Hematopoietic multipotent progenitor cell (in vitro differentiated cells): ENCODE measurements around the gene ANKRD33. TPM values are rescaled to one million over a fixed set of nuclear protein-coding genes. Genes with fewer than 3 reads are reported as not detected.

Source experiments
- DNase-seq, 3 donors: peaks; one replicate each; pipeline ENCODE4 v3.0.0-alpha.2; 2011 to 2015; ENCODE audit warnings: low read depth in 2 of 3, low spot score in 2 of 3
- total RNA-seq: library from RNA; depleted of rRNA; stranded (reverse); fragments of >200 nt; gene quantifications from one replicate; pipeline ENCODE4 v1.2.3, GENCODE V29; 2012

ANKRD33 gene
- total RNA-seq, 1 donor: not detected

DNA sequence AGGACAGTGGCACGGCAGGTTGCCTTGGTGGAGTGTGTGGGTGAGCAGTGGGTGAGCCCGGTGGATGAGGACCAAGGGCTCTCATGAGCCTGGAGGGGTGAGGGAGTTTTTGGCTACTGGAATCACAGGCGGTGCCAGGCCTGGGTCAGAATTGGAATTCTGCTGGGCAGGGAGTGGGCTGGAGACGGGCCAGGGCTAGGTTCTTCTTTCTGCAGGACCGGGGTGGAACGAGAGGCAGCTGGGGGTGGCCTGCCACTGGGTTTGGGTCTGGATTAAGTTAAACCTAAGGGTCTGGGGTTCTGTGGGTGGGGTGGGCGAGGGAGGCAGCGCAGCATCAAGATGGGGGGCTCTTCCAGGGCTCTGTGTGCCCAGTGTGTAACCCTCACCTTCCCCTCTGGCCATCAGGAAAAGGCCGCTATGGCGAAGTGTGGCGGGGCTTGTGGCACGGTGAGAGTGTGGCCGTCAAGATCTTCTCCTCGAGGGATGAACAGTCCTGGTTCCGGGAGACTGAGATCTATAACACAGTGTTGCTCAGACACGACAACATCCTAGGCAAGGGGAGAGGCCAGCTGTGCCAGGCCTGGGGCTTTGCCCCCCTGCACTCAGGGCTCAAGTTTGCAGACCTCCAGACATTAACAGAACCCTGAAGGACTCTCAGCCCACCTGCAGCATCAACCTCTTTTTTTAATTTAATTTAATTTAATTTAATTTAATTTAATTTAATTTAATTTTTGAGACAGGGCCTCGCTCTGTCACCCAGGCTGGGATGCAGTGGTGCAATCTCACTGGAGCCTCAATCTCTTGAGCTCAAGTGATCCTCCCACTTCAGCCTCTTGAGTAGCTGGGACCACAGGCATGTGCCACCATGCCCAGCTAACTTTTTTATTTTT lies 26.4 kb downstream of the ANKRD33 start:
- DNase-seq: no peak

DNA sequence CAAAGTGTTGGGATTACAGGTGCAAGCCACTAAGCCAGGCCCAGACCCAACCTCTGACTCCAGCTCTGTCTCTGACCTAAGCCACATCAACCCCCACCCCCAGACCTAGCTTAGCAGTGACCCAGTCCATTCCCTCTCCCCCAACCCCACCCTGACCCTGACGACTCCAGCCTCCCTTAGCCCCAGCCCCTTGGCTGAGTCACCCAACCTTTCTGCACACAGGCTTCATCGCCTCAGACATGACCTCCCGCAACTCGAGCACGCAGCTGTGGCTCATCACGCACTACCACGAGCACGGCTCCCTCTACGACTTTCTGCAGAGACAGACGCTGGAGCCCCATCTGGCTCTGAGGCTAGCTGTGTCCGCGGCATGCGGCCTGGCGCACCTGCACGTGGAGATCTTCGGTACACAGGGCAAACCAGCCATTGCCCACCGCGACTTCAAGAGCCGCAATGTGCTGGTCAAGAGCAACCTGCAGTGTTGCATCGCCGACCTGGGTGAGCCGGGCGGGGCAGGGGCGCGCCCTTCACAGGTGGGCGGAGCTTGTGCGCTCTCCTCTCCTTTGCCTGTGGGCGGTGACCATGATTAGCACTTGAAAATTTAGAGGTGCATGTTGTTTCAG lies 27.2 kb downstream of the ANKRD33 start:
- no peak for DNase-seq

DNA sequence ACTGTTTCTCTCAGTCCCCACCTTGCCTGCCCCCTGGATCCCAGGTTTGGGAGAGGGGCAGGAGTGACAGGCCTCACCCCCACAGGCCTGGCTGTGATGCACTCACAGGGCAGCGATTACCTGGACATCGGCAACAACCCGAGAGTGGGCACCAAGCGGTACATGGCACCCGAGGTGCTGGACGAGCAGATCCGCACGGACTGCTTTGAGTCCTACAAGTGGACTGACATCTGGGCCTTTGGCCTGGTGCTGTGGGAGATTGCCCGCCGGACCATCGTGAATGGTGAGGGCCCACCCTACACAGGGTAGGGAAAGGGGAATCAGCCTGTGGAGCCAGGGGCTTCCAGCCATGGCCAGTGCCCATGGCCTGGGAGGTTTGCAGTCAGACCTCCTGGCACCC lies 28.0 kb downstream of the ANKRD33 start:
- no peak for DNase-seq

DNA sequence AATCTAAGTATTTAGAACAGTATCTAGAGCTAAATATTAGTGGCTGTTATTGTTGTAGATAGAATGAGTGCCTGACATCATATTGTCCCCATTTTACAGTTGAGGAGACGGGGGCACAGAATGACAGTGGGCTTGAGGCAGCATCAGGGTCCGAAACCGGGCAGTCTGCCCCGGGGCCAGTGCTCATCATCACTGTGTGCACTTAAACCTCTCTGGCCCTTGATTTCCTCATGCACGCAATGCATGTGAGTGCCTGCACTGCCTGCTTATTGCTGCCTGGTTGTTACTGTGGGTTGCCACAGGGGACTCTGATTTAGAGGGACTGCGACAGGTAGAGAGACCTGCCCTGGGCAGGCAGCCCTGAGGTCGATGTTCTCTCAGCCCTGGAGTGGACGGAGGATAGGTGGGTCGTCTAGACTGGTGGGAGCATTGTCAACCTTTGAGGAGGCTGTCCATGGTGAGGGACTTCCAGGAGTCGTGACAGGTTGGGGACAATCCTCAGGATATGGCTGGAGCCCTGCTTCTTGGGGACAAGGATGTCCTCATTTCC lies 29.2 kb downstream of the ANKRD33 start:
- no peak for DNase-seq

DNA sequence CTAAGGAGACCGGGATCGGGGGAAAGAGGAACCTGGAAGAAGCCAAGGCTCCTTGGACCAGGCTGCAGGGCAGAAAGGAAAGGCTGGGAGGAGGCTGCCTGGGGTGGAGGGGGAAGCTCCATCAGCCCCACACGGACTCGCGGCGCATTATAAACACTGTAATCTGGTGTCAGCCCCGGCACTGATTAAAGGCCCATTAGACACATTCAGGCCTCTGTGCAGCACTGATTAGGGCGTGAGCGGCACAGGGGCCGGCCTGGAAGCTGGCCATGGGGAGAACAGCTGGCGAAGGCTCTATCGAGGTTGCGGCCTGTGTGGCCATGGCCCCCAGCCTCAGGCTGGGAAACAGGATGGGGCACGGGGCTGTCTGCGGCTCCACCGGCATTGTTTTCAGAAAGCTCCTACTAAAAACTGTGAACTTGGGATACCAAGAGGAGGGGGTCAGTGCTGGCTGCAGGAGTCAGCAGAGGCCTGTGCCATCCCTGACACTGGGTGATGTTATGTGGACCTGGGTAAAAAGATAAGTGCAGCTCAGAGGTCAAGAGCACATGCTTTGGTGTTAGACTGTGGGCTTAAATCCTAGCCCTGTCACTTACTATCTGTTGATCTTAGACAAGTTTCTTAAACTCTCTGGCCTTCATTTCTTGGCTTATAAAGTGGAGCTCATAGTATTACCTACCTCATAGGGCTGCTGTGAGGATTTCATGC lies 30.0 kb downstream of the ANKRD33 start:
- peak in 1 of 3 donors; percentile 37 for DNase-seq

DNA sequence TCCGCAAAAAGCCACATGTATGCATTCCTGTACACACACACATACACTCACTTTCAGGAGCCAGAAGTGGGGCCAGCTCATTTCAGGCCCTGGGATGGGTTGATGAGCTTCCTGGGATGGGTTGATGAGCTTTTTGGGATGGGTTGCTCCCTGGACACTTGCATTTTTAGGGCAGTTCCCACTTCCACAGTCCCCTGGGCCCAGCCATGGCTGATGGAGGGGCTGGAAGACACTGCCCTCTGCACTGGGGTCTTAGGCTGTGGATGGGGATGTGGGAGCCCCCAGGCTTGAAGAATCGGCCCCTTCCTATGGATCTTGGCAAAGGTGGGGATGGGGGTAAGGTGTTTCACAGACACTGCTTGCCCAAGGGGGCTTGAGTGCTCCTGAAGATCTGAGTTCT lies 32.1 kb downstream of the ANKRD33 start:
- DNase-seq: no peak

DNA sequence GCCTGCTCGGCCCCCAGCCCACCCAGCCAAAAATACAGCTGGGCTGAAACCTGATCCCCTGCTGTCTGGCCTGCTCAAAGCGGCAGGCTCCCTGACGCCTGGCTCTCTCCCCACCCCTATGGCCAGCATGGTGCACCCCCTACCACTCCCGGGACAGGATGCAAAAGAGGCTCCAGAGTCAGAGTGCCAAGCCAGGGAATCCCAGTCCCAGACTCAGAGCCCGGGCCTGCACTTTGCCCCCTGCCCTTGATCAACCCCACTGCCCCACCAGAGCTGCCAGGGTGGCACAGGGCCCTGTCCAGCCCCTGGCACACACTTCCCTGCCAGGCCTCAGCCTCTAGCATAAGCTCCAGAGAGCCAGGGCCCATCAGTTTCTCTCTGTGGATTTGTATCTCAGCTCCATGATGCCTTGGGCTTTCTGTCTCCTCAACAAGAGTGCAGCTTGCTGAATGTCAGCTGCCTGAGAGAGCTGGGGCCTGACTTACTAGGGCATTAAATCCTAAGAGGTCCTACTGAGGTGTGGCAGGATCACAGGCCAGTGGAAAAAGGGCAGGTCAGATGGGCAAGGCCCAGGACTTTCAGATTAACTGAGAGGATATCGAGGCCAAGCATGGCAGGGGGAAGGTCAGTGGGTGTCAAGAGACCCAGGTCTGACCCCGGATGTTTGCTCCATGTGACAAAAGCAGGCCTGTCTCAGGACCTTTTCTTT lies 33.3 kb downstream of the ANKRD33 start:
- DNase-seq: no peak

DNA sequence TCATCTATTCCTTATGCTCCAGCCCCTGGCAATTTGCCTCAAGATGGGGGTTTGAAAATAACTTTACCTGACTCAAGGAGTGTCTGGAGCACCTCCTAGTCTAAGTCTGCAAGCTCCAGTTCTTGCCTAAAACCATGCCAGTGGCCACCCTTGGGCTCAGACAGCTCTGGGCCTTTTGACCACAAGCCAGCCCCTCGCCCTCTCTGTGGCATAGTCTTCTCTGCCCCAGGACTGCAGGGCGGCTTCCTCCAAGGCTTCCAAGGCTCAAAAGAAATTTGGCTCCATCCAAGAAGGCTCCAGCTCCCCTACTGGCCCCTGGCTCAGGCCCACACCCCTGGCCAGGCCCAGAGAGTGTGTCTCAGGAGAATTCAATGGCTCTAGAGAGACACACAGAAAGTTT lies 34.2 kb downstream of the ANKRD33 start:
- no peak for DNase-seq

DNA sequence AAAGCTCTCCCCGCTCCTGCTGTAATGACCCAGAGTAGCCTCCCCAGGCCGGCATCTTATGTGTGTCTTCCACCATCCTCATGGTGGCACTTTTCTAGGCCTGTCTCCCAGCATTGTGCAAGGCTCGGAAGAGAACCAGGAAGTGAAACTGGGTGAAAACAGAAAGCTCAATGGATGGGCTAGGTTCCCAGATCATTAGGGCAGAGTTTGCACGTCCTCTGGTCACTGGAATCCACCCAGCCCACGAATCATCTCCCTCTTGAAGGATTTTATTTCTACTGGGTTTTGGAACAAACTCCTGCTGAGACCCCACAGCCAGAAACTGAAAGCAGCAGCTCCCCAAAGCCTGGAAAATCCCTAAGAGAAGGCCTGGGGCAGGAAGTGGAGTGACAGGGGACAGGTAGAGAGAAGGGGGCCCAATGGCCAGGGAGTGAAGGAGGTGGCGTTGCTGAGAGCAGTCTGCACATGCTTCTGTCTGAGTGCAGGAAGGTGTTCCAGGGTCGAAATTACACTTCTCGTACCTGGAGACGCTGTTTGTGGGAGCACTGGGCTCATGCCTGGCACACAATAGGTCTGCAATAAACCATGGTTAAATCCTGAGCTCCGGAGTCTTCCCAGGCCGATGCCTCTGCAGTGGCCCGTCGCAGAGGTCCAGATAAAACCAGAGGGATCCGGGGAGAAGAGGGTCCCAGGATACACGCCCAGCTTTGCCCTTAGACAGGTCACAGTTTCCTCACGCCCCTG lies 35.0 kb downstream of the ANKRD33 start:
- DNase-seq: no peak

DNA sequence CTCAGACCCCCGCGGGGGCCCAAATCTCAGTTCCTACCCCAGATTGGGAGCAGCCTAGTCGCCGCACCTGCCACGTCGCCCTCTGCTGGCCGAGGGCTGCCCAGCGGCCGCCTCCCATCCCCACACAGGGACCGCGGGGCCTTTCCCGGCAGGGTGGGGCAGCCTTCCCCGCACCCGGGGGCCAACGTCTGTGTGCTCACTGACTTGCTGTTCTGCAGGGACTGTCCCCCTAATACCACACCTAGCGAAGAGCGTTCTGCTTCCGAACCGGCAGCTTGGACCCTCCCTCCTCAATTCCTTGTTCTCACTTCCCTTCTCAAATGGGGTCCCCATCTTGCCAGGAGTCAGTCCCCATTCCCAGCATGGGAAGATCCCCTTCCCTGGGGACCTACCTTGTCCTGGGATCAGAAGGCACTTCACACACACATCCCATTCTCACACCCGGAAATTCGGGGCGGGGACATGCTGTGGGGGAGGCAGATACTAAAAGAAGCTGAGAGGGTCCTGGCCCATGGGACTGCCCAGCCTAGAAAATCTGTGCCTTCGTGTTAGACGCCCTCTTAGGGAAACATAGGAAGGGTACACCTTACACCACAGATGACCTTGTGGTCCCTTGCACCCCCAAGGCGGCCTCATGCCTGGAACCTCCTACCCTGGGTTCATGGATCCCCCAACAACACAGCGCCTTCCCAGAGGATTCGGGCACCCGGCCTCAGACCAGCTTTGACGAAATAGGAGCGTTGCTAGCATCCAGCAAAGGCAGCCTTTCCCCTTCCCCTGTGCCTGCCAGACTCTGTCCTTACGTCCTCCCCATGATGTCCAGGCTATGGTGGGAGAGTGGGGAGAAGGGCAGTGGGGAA lies 35.8 kb downstream of the ANKRD33 start:
- peak; percentile 24 to 40 (median 38) for DNase-seq

DNA sequence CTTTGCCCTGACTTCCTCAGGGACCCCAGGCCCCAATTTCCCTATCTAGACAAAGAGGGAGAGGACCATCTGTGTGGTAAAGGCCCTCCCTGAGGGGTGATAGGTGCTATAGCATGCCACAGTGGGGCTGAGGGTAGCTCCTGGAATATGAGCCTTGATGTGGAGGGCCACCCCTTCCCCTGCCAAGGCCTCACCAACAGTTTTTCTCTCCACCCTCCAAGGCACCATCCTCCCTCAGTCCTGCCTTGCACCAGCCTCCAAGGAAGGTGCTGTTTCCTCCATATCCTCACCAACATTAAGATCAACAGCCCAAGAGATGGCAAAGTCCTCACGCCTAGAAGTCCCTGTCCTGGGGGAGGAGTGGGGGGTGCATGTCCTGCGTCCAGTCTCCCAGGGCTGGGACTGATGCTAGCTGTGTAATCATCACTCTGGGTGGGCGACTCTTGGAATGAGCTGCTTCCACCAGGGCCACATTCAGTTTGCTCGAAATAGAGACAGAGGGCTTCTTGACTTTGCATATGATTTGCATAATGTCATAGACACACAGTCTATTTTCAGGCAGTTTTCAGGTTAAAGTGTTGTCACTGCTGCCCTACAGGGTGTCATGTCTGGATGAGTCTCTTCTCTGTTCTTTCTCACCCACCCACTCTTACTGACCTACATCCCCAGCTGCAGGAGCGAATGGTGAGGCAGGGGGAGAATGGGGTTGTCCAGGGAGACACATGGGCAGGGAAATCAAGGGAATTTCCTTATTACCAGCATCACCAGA lies 36.8 kb downstream of the ANKRD33 start:
- DNase-seq: no peak

DNA sequence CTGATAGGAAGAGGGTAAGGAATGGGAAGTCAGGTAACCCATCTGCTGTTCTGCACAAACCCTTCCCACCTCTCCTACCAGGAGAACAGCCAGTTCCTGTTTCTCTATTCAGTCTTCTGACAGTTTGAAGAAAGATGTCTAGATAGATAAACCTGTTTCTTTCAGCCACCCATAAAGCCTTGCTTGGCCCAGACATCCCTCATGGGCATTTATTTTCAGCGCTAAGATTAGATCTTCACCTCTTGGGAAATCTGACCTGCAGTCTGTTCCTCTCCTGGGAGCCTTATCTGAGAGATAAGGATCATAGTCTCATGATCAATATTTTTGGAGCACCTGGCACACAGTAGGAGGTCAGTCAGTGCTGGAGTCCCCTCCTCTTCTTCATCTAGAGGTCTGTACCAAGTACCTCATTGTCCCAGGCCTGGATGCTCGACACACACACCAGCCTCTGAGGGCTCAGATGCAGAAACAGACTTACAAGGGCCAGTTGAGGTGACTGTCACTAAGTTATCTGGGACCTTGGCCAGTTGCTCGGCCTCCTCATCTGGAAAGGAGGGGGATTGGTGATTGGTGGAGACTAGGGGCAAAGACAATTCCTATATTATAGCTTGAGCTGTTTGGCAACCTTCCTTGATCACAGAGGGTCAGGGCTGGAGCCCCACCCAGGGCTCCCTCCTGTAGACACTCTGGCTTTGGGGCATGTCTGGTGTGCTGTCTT lies 37.6 kb downstream of the ANKRD33 start:
- DNase-seq: no peak

DNA sequence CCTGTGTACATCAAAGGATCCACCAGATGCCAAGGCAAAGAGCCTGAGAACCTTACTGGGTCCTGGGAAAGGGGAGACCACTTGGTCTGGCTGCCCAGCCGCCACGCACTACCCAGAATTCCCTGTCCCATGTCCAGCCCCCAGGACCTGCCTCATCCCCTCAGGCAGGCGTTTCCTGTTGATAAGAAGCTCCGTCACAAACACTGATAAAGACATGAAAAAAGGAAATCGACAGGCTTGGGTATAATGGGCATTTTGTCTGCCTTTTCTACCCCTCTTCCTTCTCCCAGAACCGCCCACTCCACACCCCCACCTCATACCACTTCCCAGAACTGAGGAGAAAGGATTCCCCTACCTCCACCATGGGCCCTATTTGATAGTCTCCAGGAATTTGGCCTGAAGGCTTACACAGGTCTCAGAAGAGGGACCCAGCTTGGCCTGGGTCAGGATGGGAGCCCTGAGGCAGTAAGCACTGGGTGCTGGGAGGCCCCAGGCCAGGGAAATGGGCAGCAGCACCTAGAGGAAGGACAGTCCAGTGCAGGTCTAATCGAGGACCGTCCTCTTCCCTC lies 38.2 kb downstream of the ANKRD33 start:
- peak in 2 of 3 donors; percentile 50 for DNase-seq

DNA sequence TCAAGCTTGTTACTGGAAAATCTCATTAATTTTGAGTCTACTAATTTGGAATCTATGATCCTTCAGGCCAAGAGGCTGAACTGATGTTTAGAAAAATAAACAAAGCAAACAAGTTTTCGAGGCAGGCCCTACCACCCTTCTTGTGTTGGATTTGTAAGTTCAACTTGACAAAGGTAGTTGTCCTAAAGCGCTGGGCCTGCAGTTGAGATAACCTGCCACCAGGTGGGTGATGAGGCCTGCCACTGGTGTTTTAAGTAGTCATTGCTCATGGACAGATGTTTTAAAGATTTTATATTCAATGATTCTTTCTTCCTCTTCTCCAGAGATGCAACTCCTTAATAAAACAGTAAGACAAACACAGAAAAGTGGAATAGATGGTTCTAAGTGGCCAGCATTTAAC lies 38.8 kb downstream of the ANKRD33 start:
- peak in 2 of 3 donors; percentile 49 to 76 for DNase-seq

DNA sequence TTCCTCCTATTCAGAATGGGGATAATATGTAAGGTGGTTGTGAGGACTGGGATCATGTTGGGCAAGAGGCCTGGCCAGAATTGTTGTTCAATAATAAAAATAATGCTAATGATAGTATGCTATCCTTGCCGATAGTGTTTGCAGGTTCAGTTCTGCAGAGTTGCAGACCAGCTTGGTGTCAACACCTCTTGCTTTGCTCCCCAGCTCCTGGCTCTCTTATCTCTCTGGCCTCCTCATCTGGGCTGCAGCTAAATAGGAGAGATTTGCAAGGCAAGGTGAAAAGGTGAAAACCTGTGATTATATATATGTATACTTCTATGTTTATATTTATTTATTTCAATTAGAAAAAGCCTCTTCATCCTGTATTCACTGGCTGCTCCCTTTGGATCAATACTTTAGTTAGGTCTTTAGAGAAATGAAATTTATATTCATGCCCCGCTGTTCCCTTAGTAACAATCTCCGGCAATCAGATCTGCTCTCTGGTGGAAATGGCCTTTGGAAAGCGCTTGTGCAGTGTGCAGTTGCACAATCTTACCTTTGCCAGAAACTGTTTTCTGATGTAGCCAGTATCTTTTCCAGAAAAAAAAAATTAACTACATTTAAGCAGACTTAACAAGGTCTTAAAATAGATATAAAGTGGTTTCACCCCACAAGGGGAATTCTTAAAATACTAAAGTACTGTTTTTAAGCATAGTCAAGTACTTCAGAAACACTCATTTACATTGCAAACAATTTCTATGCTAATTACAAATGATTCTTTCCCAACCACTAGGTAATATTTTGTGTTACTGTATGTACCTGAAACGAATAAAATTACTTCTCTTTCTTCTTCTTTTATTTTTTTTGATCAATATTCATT lies 44.5 kb downstream of the ANKRD33 start:
- no peak for DNase-seq

DNA sequence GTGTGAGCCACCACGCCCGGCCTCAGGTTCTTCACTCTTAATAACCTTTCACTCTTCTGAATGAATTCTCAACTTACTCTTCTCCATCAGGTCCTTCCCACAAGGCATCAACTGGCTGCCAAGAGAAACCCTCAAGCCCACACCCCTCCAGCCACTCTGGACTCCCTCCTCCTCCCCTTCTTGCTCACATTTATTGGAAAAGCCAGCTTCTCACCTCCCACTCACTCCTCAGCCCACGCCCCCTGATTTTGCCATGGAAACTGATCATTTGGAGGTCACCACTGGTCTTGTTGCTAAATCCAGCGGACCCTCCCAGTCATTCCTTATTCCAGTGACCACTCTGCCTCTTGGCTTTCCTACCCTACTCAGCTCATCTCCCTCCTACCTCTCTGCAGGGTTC lies 46.2 kb downstream of the ANKRD33 start:
- no peak for DNase-seq
